ENCODE results near the gene CNGA2. TPM values are rescaled to one million over a fixed set of nuclear protein-coding genes. Genes with fewer than 3 reads are reported as not detected.

The CNGA2 gene
- total and polyA plus RNA-seq, 2 donors (not counting 3 experiments of a cell fraction or from before 2014, with no cell fraction given): not detected

GRCh38 chrX:151738751-151739150 lies 4.2 kb downstream of the CNGA2 start:
- no peaks in the 10 kb centered on the region for H4K20me1 ChIP-seq (replicated peaks; ENCODE audit: control insufficient read depth, extremely low read depth, insufficient read depth, low read length)
- no peaks in the 10 kb centered on the region for H3K79me2 ChIP-seq (ENCODE audit: control insufficient read depth, insufficient read depth, low read length)
- BruUV-seq (replicated peaks): no TSS peak
- FAIRE-seq (no peak), DNase-seq (ENCODE audit: low read depth, low spot score) (no peak)
- H3K27ac ChIP-seq (ENCODE audit: insufficient read depth, low read depth, low read length): no peak overlapping the region
- no peak overlapping the region for H3K4me3 ChIP-seq (replicated peaks in 1 of 3; ENCODE audit: insufficient read depth in 1 of 3, low read depth in 1 of 3, low read length in 3 of 3)
- no peak overlapping the region for H2AFZ ChIP-seq (ENCODE audit: low read depth, low read length)
- intact Hi-C loops (cut with micrococcal nuclease) (no loop called here), dilution Hi-C loops (cut with MboI; ENCODE audit: extremely low pct_ligation_motif_present, low sequenced_read_pairs) (no loop called here)
- ChIA-PET POLR2A (no interaction called here), CTCF (no interaction called here)
- H3K9me3 ChIP-seq (replicated peaks; ENCODE audit: control insufficient read depth, insufficient read depth, low read length): no peaks in the 10 kb centered on the region
- H3K9me1 ChIP-seq (replicated peaks; ENCODE audit: control insufficient read depth, extremely low read depth, insufficient read depth, low read length): no peaks in the 10 kb centered on the region
- TF ChIP-seq CTCF (IDR thresholded peaks at IDR 0.05; ENCODE audit: extremely low read depth in 1 of 2, insufficient read depth in 1 of 2, low read depth in 1 of 2, low read length in 2 of 2) (no peak), GATA2 (IDR thresholded peaks at IDR 0.05; ENCODE audit: insufficient read depth, insufficient read length, low read depth, low read length) (no peak), POLR2A (IDR thresholded peaks at IDR 0.05; ENCODE audit: low read depth, low read length) (no peak), FOS (IDR thresholded peaks at IDR 0.05; ENCODE audit: borderline replicate concordance, insufficient read depth, low read length) (no peak), EZH2 (IDR thresholded peaks at IDR 0.05; ENCODE audit: borderline replicate concordance, low read depth, low read length, severe bottlenecking) (no peak), MYC (IDR thresholded peaks at IDR 0.05; ENCODE audit: low read depth, low read length) (no peak), JUN (IDR thresholded peaks at IDR 0.05; ENCODE audit: borderline replicate concordance, insufficient read depth, insufficient read length, low read depth) (no peak), POLR2AphosphoS5 (IDR thresholded peaks at IDR 0.05; ENCODE audit: insufficient read depth, low read depth, low read length) (no peak), MAX (IDR thresholded peaks at IDR 0.05; ENCODE audit: insufficient read depth, insufficient read length) (no peak)
- H3K4me1 ChIP-seq (ENCODE audit: control insufficient read depth, extremely low read depth, insufficient read depth, low read length): no peaks in the 10 kb centered on the region
- H3K4me2 ChIP-seq (ENCODE audit: insufficient read depth, low read length): no peak overlapping the region
- H3K27me3 ChIP-seq (ENCODE audit: control insufficient read depth in 2 of 2, insufficient read depth in 2 of 2, low read length in 2 of 2): no peaks in the 10 kb centered on the region
- no peak overlapping the region for H3K9ac ChIP-seq (replicated peaks; ENCODE audit: extremely low read depth, insufficient read depth, low read length)
- H3K36me3 ChIP-seq (ENCODE audit: control insufficient read depth in 2 of 2, extremely low read depth in 1 of 2, insufficient read depth in 2 of 2, low read length in 2 of 2): no peaks in the 10 kb centered on the region
